GM10266 (cell line): ENCODE data around the gene CBFB.
A peak's percentile ranks its signal among the peaks of the same experiment; 100 is the strongest.

ENCODE experiments used
- DNase-seq: peaks from one replicate; pipeline ENCODE4 v3.0.0; 2012; ENCODE audit errors: extremely low spot score
- TF ChIP-seq, protein P1 (sequence below): IDR thresholded peaks from 2 replicates; pipeline ENCODE4 v1.5.1; 2012; ENCODE audit warnings: mild to moderate bottlenecking, low read depth; ENCODE audit not compliant: control insufficient read depth, insufficient read depth; ENCODE audit errors: missing control alignments

The CBFB gene

DNA sequence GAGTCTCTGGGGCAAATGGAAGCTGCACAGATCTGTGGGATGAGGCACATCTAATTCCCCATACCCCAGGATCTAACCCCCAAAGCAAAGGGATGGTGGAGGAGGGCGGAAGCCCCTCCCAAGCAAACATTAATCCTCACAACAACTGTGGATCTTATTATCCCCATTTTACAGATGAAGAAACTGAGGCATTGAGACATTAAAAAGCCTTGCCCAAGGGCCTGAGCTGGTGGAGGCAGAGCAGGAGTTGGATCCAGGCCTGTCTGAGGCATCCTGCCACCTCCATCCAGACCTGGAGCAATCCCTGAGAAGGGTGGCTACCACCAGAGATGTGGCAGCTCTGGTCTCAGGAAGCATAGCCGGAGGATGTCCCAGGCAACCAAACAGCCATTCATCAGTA is 17.7 kb upstream of the CBFB start:
- TF ChIP-seq, protein P1, sequence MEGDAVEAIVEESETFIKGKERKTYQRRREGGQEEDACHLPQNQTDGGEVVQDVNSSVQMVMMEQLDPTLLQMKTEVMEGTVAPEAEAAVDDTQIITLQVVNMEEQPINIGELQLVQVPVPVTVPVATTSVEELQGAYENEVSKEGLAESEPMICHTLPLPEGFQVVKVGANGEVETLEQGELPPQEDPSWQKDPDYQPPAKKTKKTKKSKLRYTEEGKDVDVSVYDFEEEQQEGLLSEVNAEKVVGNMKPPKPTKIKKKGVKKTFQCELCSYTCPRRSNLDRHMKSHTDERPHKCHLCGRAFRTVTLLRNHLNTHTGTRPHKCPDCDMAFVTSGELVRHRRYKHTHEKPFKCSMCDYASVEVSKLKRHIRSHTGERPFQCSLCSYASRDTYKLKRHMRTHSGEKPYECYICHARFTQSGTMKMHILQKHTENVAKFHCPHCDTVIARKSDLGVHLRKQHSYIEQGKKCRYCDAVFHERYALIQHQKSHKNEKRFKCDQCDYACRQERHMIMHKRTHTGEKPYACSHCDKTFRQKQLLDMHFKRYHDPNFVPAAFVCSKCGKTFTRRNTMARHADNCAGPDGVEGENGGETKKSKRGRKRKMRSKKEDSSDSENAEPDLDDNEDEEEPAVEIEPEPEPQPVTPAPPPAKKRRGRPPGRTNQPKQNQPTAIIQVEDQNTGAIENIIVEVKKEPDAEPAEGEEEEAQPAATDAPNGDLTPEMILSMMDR, result no peak
- DNase-seq, result no peak

DNA sequence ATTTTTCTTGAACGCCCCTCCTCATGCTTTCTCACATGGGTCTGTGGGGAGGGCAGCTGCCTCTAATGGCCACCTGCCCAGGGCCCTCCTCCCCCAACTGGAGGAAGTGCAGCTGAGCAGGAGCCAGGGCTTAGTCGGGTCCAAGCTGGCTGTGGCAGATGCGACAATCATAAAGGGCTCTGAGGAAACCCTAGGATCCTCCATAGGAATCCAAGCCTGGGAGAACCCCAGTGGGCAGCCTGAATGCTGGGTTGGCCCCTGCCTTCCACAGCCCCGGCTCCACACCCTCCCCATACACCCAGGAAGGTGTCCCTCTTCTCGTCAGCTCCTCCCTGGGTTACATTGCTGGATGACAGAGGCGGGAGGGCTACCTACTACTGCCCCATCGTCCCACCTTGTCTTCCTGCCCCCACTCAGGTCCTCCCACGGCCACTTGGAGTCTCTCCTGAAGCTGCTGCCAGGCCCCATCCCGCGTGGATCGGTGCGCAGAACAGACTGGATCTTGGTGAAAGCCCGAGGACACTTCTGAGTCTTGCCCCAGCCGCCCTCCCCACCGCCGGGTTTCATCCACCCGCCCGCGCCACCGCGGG is 15.6 kb upstream of the CBFB start:
- no peak for DNase-seq
- TF ChIP-seq, protein P1, result no peak

DNA sequence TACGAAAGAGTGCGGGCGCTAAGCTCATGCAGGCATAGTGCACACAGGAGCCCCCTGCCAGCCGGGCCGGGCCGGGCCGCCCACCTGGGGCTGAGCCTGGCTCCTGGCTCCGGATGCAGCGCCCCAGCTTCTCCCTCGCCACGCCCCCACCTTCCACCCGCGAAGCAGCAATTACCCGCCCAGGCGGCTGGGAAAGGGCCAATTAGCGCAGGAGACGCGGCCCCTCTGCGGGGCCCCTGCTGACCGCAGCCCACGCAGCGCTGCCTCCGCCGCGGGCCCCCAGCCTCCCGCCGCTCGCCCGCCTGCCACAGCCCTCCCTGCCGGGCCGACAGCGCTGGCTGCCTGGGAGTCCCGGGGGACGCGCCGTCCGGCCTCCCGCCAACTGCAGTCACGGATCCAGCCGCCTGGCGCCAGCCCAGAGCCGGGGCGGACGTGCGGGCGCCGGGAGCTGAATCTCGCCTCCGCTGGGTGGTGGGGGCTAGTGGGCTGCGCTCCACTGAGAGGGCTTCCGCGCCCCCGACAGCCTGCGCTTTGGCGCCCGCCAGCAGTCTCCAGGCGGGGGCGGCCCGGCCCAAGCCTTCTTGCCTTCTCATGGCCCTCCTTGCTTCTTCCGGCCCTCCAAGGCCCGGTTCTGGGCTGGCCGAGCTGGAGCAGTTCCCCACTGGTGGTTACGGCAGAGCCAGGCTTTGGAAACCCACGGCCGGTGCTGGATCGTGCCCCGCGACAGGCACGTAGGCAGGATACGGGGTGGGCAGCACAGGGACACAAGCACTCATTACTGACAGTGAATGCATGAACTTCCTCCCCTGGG is 14.9 kb upstream of the CBFB start:
- peak; percentile 72 for DNase-seq
- TF ChIP-seq, protein P1, result peak; percentile 15

DNA sequence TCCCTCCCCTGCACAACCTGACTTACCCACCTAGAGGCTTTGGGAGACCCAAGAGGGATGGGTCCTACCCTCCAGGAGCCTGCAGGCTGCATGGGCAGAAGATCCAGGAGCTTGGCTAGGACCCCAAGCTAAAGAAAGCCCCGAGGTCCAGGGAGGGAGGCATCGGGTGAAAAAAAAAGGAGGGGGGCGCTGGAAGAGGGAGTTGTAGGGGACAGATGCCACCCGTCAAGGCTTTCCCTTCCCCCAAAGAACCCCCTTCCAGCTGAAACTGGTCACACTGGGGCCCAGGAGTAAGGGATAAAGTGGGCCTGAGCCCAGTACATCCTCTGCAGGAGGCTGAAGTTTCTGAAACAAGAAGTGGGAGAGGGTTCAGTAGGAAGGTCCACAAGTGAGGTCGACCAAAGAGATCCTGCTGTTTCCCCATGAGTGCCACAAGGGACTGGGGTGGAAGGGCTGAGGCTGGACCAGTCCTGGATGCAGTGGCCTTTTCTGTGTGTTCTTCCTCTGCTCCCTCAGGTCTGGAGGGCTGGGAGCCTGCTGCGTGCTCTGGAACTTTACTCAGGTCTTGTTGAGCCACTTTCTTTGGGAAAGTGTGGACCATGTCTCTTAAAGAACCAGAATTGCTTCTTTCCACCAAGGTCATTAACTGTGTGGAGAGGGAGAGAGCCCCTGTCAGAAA is 14.2 kb upstream of the CBFB start:
- DNase-seq, result no peak
- TF ChIP-seq, protein P1, result no peak

DNA sequence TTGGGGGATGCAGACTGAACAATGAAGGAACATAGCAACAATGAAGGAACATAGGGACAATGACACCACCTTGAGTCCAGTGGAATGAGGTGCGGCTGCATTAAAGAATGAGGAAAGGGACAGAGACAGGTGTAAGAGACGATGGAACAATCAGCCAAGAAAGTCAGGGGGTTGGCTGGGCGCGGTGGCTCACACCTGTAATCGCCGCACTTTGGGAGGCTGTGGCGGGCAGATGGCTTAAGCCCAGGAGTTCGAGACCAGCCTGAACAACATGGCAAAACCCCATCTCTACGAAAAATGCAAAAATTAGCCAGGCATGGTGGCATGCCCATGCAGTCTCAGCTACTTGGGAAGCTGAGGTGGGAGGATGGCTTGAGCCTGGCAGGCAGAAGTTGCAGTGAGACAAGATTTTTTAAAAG is 13.6 kb upstream of the CBFB start:
- DNase-seq, result no peak
- TF ChIP-seq, protein P1, result peak; percentile 11

DNA sequence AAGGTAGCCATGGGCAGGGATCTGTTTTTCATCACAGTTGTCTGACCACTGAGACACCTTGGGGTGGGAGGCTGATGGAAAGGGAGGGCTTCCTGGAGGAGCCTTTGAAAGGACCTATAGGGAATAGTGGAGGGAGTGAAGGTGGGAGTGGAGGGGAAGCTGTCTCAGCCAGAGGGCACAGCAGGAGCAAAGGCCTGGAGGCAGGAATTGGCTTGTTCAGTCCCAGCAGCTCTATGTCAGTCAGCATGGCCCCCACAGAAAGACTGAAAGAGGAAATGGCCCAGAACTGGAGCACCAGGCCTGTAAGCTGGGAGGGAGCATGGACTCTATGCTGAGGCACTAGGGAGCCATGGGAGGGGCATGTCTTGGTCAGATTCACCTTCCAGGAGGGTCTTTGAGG is 12.8 kb upstream of the CBFB start:
- no peak for DNase-seq
- TF ChIP-seq, protein P1, result no peak

DNA sequence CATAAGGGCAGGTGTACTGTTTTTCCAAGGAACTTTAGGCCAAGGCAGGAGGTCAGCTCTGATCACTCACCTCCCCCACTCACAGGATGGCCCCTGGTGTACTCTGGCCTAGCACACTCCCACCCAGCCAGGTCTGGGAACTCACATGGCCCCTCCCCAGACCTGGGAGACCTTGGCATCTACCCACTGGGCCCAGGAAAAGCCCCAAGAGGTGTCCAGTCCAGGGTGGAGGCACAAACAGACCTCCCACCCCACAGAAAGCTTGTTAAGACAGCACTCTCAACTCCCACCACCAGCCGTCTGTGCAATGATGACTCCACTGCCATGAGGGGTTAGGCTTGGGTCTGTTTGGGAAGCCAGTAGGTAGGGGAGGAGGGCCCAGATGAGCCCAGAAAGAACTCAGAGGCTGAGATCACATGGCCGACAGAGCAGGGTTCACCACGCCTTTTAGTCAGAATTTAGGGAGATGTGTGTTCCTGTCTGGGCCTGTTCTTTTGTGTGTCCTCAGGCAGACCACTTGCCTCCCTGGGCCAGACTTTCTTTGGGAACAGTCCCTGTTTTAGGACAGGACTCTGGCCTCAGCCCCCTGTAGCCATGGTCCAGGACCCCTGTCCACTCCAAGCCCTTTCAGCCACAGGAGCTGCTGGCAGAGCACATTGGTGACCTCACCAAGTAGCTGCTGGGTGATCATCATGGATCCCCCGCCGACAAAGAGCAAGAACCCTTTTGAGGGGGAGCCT is 12.1 kb upstream of the CBFB start:
- DNase-seq, result no peak
- TF ChIP-seq, protein P1, result no peak
